Epithelial cell of proximal tubule (primary cell): ENCODE measurements around the gene ANKRD23. TPM values are rescaled to one million over a fixed set of nuclear protein-coding genes. Genes with fewer than 3 reads are reported as not detected.

Experiments used
- DNase-seq: peaks from one replicate; pipeline ENCODE4 v3.0.0-alpha.2; 2011; ENCODE audit warnings: low read depth
- H3K4me3 ChIP-seq: 2 replicates; pipeline ENCODE4 v1.5.1; 2011; ENCODE audit warnings: low read depth, mild to moderate bottlenecking, low read length
- total RNA-seq: library from RNA; depleted of rRNA; stranded (reverse); fragments of >200 nt; gene quantifications from 2 replicates; pipeline ENCODE4 v1.2.3, GENCODE V29; 2015
- TF ChIP-seq, protein P1 (sequence below): conservative IDR thresholded peaks from 2 replicates; pipeline ENCODE4 v1.5.1; 2012; ENCODE audit warnings: low read depth, mild to moderate bottlenecking, low read length

The ANKRD23 gene
- total RNA-seq, 1 donor from 2014 or later = 1.1 TPM

DNA sequence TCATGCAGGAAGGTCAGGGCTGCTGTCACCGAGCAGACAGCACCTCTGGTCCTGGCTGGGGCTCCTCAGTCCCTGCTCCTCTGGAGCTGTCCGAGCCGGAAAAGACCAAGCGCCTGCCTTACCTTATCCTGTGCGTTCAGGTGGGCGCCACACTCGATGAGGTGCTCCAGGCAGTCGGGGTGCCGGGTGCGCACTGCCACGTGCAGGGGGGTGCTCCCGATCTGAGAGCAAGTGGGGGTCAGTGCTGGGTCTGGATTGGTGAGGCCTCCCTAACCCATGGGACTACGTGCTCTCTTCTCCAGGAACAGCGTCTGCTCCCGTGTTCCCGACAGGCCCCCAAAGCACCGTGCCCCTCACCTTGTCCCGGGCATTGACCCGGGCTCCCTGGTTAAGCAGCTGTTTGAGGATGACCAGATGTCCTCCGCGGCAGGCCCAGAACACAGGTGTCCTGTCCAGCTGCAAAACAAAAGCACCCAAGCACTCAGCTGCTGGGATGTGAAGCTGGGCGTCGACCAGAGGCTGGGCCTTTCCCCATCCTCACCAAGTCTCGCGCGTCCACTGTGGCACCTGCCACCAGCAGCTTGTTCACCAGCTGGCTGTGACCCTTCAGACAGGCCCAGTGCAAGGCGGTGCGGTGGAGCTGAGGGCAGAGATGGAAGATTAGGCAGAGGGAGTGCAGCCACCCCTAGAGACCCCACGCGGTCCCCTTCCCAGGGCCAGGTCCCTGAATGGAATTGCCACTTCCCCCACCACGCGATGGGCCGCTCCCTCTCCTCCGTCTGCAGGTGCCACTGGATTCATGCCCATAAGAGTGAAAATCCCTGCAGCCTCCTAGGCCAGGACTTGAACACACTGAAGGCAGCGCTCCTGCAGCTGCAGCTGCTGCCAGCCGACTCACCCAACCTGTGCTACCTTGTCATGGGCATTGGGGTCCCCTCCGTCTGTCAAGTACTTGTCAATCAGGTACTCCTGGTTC lies 3.7 kb downstream of the ANKRD23 start:
- TF ChIP-seq, protein P1, sequence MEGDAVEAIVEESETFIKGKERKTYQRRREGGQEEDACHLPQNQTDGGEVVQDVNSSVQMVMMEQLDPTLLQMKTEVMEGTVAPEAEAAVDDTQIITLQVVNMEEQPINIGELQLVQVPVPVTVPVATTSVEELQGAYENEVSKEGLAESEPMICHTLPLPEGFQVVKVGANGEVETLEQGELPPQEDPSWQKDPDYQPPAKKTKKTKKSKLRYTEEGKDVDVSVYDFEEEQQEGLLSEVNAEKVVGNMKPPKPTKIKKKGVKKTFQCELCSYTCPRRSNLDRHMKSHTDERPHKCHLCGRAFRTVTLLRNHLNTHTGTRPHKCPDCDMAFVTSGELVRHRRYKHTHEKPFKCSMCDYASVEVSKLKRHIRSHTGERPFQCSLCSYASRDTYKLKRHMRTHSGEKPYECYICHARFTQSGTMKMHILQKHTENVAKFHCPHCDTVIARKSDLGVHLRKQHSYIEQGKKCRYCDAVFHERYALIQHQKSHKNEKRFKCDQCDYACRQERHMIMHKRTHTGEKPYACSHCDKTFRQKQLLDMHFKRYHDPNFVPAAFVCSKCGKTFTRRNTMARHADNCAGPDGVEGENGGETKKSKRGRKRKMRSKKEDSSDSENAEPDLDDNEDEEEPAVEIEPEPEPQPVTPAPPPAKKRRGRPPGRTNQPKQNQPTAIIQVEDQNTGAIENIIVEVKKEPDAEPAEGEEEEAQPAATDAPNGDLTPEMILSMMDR = no peak
- no peak for DNase-seq
- H3K4me3 ChIP-seq = no peak overlapping the region

DNA sequence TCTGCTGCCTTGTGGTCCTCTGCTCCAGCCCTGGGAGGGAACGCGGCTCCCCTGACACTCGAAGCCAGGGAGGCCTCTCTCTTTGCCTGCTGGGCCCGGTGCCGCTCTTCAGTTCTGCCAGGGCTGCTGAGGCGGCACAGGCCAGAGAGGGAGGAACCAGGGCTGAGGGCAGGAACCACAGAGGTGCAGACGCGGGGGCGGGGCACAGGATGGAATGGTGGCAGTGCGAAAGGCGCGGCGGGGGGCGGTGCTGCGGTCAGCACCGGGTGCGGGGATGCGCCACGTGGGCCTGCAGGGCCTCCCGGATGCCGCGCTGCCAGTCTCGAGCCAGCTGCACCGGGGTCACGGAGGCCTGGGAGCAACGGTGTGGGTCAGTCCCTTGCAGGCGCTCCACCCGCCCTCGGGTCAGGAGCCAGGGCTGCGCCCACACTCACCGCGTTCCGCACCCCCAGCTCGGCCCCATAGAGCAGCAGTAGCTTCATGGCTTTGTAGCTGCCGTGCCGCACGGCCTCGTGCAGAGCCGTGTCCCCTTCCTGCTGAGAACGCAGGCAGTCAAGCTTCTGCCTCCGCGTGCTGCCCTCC lies 4.4 kb downstream of the ANKRD23 start:
- TF ChIP-seq, protein P1 = no peak
- no peak overlapping the region for H3K4me3 ChIP-seq
- no peak for DNase-seq

DNA sequence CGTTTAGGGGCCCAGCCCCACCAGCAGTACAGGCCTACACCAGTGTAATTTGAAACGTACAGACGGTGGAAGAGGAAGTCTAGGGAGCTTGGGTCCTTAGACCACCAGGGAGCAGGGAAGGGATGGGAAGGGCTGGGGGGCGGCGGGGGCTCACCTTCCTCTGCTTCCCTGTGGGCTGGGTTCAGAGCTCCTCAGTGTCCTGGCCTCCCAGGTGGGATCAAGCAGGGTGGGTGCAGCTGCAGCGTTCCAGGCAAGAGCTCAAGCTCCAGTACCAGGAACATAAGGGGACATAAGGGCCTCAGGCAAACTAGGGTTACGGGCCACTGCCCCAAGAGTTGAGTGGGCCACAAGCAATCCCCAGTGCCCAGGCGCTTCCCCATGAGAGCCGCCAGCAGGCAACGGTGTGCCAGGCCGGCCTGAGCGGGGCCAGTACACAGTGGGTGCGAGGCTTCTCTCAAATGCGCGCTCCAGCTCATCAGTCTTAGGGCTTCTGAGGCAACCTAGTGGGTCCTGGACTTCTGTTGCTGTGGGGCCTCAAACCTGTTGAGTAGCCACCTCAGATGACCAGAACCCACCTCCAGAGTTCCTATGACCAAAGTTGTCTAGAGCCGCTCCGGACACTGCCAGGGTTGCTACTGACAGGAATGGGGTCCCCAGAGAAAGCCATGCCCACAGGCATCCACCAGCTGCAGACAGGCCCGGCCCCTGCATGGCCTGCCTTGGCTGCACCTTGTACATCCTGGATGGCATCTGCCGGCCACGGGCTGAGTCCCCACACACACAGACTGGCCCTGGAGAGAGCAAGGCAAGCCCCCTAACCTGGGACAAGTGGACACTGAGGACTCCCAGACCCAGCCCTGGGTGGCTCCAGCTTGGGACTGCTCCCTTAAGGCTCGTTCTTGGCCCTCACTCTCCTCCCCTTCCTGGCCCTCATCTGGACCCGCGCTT lies 5.2 kb downstream of the ANKRD23 start:
- no peak overlapping the region for H3K4me3 ChIP-seq
- TF ChIP-seq, protein P1 = no peak
- no peak for DNase-seq

DNA sequence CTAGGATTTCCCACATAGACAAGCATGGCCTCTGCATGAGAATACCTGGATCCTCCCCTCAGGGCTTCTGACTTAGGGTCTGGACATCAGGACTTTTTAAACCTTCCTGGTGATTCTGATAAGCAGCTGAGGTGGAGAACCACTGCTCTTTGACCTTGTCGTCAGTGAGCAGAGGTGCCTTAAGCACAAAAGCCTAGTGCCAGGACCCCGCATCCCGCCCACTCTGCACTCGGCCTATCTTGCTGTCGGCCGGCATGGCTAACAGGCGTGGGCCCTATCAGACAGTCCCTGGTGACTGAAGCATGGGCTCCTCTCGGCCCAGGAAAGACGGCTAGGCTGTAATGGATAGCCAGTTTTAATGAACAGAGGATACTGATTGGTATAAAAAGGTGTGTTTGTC lies 6.2 kb downstream of the ANKRD23 start:
- H3K4me3 ChIP-seq = no peak overlapping the region
- TF ChIP-seq, protein P1 = no peak
- no peak for DNase-seq

DNA sequence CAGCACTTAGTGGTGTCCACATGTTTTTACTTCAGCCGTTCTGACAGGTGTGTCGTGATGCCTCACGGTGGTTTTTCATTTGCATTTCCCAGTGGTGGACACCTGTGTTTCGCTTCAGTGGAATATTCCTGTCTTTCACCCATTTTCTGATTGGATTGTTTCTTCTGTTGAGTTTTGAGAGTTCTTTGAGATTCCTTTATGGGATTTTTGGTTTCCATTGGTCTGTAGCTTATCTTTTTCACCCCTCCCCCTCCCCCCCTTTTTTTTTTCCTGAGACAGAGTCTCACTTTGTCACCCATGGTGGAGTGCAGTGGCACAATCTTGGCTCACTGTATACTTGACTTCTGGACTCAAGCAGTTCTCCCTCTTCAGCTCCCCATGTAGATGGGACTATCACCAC lies 8.0 kb downstream of the ANKRD23 start:
- DNase-seq = no peak
- H3K4me3 ChIP-seq = no peak overlapping the region
- TF ChIP-seq, protein P1 = no peak

DNA sequence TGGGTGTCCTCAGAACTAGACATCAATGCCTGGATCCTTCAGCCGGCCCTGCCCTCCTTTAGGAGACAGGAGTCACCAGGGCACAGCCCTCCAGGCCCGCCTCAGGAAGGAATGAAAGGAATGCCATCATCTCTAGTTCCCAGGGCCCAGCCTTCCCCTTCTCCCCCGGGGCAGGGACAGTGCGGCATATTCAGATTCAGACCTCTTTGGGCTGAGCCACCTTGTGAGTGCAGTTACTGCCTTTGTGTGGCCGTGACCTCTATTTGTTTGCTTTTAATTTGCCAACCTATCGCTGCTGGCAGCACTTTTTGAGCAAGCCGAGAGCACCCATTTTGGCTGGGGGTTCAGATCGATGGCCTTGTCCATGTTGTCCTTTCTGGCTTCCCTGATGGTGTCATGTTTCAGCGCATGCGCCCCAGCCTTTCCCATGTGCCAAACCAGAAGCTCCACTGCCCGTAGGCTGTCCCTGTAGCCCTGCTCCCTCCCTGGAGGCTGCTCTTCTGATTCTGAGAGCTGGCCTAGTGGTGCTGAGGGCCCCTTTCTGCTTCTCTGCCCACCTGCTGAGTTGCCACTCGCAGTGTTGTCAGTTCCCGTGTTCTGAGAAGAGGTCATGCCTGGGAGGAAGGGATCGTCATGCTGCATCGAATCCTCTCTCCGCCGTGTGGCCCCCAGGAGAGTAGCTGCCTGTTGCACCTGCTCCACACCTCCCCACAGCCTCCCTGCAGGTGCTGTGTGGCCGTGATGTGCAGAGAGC lies 10.9 kb downstream of the ANKRD23 start:
- H3K4me3 ChIP-seq = no peak overlapping the region
- DNase-seq = no peak
- TF ChIP-seq, protein P1 = no peak
